Endometrial microvascular endothelial cells (primary cell): ENCODE results near the gene HCST. TPM values are rescaled to one million over a fixed set of nuclear protein-coding genes. Genes with fewer than 3 reads are reported as not detected.
"Not testable (repeated sequence)": the region's sequence is repeated elsewhere in the genome, so short reads cannot be mapped to it uniquely, and the experiment has no call there.

ENCODE experiments used
- in situ Hi-C: cut with HindIII; loops from 2 replicates; pipeline ENCODE4 v1.10.0; 2017; ENCODE audit warnings: low sequenced_read_pairs, low pct_unique_long_range_greater_than_20kb; ENCODE audit errors: inconsistent ontology term
- total RNA-seq: library from RNA; depleted of rRNA; stranded (reverse); fragments of >200 nt; gene quantifications from one replicate; pipeline ENCODE4 v1.2.3, GENCODE V29; 2015; ENCODE audit errors: inconsistent ontology term

HCST gene
- total RNA-seq, 1 donor from 2014 or later, result not detected

GRCh38 chr19:35874392-35874930 is 27.9 kb upstream of the HCST start:
- in situ Hi-C loops, result no loop called here

- in situ Hi-C loops, result no loop called here
Observed at GRCh38 chr19:35879068-35879467, 23.3 kb upstream of the HCST start.

- in situ Hi-C loops, result no loop called here
Observed at GRCh38 chr19:35879770-35880317, 22.5 kb upstream of the HCST start.

GRCh38 chr19:35882114-35882832 is 20.1 kb upstream of the HCST start:
- in situ Hi-C loops, result no loop called here

- in situ Hi-C loops, result no loop called here
Observed at GRCh38 chr19:35883882-35884281, 18.4 kb upstream of the HCST start.

- in situ Hi-C loops, result no loop called here
Observed at GRCh38 chr19:35885225-35885738, 17.0 kb upstream of the HCST start.

- in situ Hi-C loops, result no loop called here
Observed at GRCh38 chr19:35885904-35886303, 16.4 kb upstream of the HCST start.

- in situ Hi-C loops, result no loop called here
Observed at GRCh38 chr19:35887197-35887596, 15.1 kb upstream of the HCST start.

- in situ Hi-C loops, result no loop called here
Observed at GRCh38 chr19:35888398-35888797, 13.9 kb upstream of the HCST start.

GRCh38 chr19:35889370-35890112 is 12.8 kb upstream of the HCST start:
- in situ Hi-C loops, result no loop called here

- in situ Hi-C loops, result no loop called here
Observed at GRCh38 chr19:35890113-35890650, 12.1 kb upstream of the HCST start.

GRCh38 chr19:35891819-35892218 is 10.5 kb upstream of the HCST start:
- in situ Hi-C loops, result not testable (repeated sequence)

GRCh38 chr19:35894342-35894741 is 8.0 kb upstream of the HCST start:
- in situ Hi-C loops, result no loop called here

GRCh38 chr19:35895911-35896642 is 6.3 kb upstream of the HCST start:
- in situ Hi-C loops, result no loop called here

GRCh38 chr19:35896643-35897040 is 5.7 kb upstream of the HCST start:
- in situ Hi-C loops, result no loop called here

- in situ Hi-C loops, result no loop called here
Observed at GRCh38 chr19:35897706-35898451, 4.5 kb upstream of the HCST start.

GRCh38 chr19:35898499-35898809 is 3.9 kb upstream of the HCST start:
- in situ Hi-C loops, result no loop called here

GRCh38 chr19:35899547-35900214 is 2.6 kb upstream of the HCST start:
- in situ Hi-C loops, result no loop called here
